ENCODE data around the gene ASNSD1.
"Not testable (repeated sequence)": the region's sequence is repeated elsewhere in the genome, so short reads cannot be mapped to it uniquely, and the experiment has no call there.

ASNSD1 gene

DNA sequence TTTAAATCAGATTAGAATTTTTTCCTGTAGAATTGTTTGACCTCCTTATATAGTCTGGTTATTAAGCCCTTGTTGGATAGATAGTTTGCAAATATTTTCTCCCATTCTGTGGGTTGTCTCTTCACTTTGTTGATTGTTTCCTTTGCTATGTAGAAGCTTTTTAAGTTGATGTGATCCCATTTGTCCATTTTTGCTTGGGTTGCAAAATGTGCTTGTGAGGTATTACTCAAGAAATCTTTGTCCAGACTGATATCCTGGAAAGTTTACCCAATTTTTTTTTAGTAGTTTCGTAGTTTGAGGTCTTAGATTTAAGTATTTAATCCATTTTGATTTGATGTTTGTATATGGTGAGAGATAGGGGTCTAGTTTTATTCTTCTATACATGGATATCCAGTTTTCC, 26.5 kb downstream of the ASNSD1 start:
- H3K27me3 Mint-ChIP-seq; H3K36me3 Mint-ChIP-seq (ENCODE audit: low read depth); H3K9me3 Mint-ChIP-seq; ATAC-seq; H3K27ac Mint-ChIP-seq; H3K4me3 Mint-ChIP-seq; DNase-seq: not testable (repeated sequence)
- peaks cover 22% of the 10 kb centered on the region for H3K4me1 Mint-ChIP-seq

GRCh38 chr2:189696223-189696622, 35.0 kb downstream of the ASNSD1 start:
- no peak overlapping the region for H3K4me3 Mint-ChIP-seq
- H3K4me1 Mint-ChIP-seq, result peaks cover 2% of the 10 kb centered on the region
- H3K9me3 Mint-ChIP-seq, result no peaks in the 10 kb centered on the region
- H3K27ac Mint-ChIP-seq, result no peak overlapping the region
- no peaks in the 10 kb centered on the region for H3K27me3 Mint-ChIP-seq
- peaks cover 8% of the 10 kb centered on the region for H3K36me3 Mint-ChIP-seq (ENCODE audit: low read depth)
- ATAC-seq, result no peak
- DNase-seq, result no peak

DNA sequence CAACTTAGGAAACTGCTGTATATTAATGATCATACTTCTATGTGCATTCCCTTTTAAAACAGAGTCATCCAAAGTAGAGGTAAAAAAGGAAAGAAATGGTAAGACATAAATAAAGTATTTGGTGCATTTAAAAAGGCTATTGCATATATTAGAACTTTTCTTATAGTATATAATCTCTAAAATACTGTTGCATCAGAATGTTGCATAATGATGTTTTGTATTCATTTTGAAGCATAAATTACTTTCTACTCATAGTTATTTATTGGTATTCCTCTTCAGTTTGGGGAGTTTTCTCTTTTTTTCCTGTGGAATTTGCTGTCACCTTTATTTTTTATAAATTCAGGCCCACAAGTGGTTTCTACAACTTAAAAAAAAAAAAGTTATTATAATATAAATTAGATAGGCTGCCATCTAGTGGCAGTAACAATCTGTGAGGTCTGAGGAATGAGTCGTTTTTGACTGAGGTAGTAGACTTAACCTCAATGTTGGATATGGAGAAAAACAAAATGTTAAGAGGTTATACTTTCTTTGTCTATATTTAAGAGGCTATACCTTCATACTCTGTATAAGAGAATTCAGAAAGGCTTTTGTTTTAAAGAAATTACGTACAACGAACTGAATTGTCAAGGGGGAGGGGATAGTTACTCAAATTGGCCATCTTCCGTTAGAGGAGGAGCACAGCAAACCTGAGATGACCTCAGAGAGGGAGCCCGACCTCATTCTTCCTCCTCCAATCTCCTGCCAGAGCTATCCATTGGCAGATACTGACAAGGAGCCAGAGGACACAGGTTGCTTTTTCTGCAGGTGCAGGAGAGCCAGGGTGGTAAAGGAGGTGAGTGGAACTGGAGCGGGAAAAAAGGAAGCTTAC, 37.0 kb downstream of the ASNSD1 start:
- peaks cover 2% of the 10 kb centered on the region for H3K4me1 Mint-ChIP-seq
- H3K27ac Mint-ChIP-seq, result no peak overlapping the region
- no peak overlapping the region for H3K4me3 Mint-ChIP-seq
- H3K9me3 Mint-ChIP-seq, result no peaks in the 10 kb centered on the region
- H3K27me3 Mint-ChIP-seq, result no peaks in the 10 kb centered on the region
- ATAC-seq, result peak; percentile 43
- peak; percentile 29 for DNase-seq
- peaks cover 5% of the 10 kb centered on the region for H3K36me3 Mint-ChIP-seq (ENCODE audit: low read depth)

- Mint-ChIP-seq H3K4me3 (no peak overlapping the region), H3K27ac (no peak overlapping the region), H3K36me3 (ENCODE audit: low read depth) (peaks cover 4% of the 10 kb centered on the region), H3K9me3 (no peaks in the 10 kb centered on the region), H3K27me3 (no peaks in the 10 kb centered on the region), H3K4me1 (peaks cover 2% of the 10 kb centered on the region)
- no peak for DNase-seq
- ATAC-seq, result no peak
Observed at GRCh38 chr2:189700681-189701080, 39.4 kb downstream of the ASNSD1 start.

- H3K27ac Mint-ChIP-seq, result no peak overlapping the region
- DNase-seq (no peak), ATAC-seq (no peak)
- H3K4me1 Mint-ChIP-seq, result peaks cover 2% of the 10 kb centered on the region
- H3K36me3 Mint-ChIP-seq (ENCODE audit: low read depth), result peaks cover 6% of the 10 kb centered on the region
- no peak overlapping the region for H3K4me3 Mint-ChIP-seq
- no peaks in the 10 kb centered on the region for H3K27me3 Mint-ChIP-seq
- H3K9me3 Mint-ChIP-seq, result no peaks in the 10 kb centered on the region
Observed at GRCh38 chr2:189702071-189702470, 40.8 kb downstream of the ASNSD1 start.

GRCh38 chr2:189709501-189710221, 48.4 kb downstream of the ASNSD1 start:
- Mint-ChIP-seq H3K27ac (no peak overlapping the region), H3K4me1 (no peaks in the 10 kb centered on the region), H3K4me3 (no peak overlapping the region), H3K9me3 (no peaks in the 10 kb centered on the region), H3K27me3 (no peaks in the 10 kb centered on the region), H3K36me3 (ENCODE audit: low read depth) (peaks cover 5% of the 10 kb centered on the region)
- no peak for DNase-seq
- no peak for ATAC-seq

DNA sequence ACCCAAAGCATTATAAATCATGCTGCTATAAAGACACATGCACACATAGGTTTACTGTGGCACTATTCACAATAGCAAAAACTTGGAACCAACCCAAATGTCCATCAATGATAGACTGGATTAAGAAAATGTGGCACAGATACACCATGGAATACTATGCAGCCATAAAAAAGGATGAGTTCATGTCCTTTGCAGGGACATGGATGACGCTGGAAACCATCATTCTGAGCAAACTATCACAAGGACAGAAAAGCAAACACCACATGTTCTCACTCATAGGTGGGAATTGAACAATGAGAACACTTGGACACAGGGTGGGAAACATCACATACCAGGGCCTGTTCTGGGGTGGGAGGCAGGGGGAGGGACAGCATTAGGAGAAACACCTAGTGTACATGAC, 56.3 kb downstream of the ASNSD1 start:
- H3K4me1 Mint-ChIP-seq, H3K27me3 Mint-ChIP-seq, H3K27ac Mint-ChIP-seq: not testable (repeated sequence)

DNA sequence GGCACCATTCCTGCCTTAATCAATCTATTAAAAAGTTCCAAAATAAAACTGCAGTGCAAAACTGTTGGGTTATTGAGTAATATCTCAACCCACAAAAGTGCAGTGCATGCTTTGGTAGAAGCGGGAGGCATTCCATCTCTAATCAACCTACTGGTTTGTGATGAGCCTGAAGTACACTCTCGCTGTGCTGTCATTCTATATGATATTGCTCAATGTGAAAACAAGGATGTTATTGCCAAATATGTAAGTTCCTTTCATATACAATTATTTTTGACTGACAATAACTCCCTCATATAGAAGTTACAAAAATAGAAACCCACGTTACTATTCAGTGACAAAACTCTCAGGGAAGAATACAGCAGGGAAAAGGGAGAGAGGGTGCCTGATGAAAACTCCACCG, 58.3 kb downstream of the ASNSD1 start:
- Mint-ChIP-seq H3K4me1 (peaks cover 6% of the 10 kb centered on the region), H3K9me3 (peaks cover 4% of the 10 kb centered on the region), H3K36me3 (ENCODE audit: low read depth) (no peaks in the 10 kb centered on the region), H3K4me3 (no peak overlapping the region), H3K27ac (no peak overlapping the region), H3K27me3 (no peaks in the 10 kb centered on the region)
- no peak for DNase-seq
- no peak for ATAC-seq

More for the DNA sequence above, 56.3 kb downstream of the ASNSD1 start:
- not testable (repeated sequence) for H3K9me3 Mint-ChIP-seq; ATAC-seq; H3K4me3 Mint-ChIP-seq; DNase-seq; H3K36me3 Mint-ChIP-seq (ENCODE audit: low read depth)

Data from activated naive CD8-positive, alpha-beta T cell treated with anti-CD3 and anti-CD28 coated beads, Interleukin-2, amount 50 U/mL, for 24 hours (primary cell).